Astrocyte of the spinal cord (primary cell): Measurements from ENCODE around the gene BMPR1A.
A peak's percentile ranks its signal among the peaks of the same experiment; 100 is the strongest.

Source experiments
- DNase-seq: peaks from one replicate; pipeline ENCODE4 v3.0.0; 2011; ENCODE audit warnings: low read depth, low spot score
- H3K4me3 ChIP-seq: 2 replicates; pipeline ENCODE4 v1.5.1; 2011; ENCODE audit warnings: low read depth, mild to moderate bottlenecking, low read length, moderate library complexity
- in situ Hi-C: cut with HindIII; loops from 2 replicates; pipeline ENCODE4 v1.10.0; 2017; ENCODE audit warnings: low sequenced_read_pairs
- TF ChIP-seq, protein P1 (sequence below): IDR thresholded peaks from 2 replicates; pipeline ENCODE4 v1.5.1; 2012; ENCODE audit warnings: low read depth, mild to moderate bottlenecking, low read length, inconsistent platforms

The BMPR1A gene

DNA sequence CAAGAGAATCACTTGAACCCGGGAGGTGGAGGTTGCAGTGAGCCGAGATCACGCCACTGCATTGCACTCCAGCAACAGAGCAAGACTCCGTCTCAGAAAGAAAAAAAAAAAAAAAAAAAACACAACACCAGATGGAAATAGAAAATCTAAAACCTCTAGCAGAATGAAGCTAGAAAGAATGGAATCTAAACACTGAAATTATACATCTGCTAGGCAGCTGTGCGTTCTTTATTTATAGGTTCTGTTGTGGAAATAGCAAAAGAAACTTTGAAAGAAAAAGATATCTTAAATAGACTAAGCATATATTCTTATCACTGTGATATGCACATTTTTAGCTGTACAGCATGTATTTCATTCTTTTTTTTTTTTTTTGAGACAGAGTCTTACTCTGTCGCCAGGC is 17.1 kb downstream of the BMPR1A start:
- DNase-seq, result no peak
- in situ Hi-C loops, result no loop called here
- TF ChIP-seq, protein P1, sequence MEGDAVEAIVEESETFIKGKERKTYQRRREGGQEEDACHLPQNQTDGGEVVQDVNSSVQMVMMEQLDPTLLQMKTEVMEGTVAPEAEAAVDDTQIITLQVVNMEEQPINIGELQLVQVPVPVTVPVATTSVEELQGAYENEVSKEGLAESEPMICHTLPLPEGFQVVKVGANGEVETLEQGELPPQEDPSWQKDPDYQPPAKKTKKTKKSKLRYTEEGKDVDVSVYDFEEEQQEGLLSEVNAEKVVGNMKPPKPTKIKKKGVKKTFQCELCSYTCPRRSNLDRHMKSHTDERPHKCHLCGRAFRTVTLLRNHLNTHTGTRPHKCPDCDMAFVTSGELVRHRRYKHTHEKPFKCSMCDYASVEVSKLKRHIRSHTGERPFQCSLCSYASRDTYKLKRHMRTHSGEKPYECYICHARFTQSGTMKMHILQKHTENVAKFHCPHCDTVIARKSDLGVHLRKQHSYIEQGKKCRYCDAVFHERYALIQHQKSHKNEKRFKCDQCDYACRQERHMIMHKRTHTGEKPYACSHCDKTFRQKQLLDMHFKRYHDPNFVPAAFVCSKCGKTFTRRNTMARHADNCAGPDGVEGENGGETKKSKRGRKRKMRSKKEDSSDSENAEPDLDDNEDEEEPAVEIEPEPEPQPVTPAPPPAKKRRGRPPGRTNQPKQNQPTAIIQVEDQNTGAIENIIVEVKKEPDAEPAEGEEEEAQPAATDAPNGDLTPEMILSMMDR, result no peak
- H3K4me3 ChIP-seq, result no peak overlapping the region

DNA sequence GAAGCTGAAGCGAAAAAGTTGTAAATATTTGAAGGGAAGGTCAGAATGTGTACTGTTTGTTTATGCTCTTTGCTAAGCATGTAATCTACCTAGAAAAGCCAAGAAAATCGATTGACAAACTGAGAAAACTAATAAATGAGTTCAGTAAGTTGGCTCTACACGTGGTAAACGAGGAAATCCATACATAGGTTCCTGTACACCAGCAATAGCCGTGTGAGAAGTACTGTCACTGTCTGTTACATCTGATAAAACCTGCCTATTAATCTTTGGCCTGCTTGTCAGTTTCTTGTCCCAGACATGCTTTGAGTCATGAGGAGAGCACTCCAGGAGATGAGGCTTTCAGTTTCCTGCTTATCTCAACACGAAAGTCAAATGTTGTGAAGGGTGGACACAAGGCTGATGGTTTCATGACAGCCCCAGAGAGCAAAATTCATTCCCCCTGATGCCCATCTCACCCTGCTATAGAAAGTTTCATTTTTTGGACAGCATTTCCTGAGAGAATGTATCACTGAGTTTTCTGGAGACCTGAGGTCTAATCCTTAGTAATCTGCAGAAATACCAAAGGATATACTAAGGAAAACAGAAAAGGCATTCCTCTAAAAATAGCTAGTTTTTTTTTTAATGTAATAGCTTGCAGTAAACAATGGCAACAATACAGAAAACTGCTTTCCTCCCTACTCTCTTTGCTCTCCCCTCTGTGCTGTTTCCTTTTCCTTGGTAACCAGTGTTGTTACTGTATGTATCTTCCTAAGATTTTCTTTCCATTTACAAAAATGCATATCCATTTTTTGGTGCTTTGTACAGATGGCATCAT is 18.8 kb downstream of the BMPR1A start:
- TF ChIP-seq, protein P1, result no peak
- in situ Hi-C loops, result no loop called here
- peak; percentile 9 for DNase-seq
- no peak overlapping the region for H3K4me3 ChIP-seq

DNA sequence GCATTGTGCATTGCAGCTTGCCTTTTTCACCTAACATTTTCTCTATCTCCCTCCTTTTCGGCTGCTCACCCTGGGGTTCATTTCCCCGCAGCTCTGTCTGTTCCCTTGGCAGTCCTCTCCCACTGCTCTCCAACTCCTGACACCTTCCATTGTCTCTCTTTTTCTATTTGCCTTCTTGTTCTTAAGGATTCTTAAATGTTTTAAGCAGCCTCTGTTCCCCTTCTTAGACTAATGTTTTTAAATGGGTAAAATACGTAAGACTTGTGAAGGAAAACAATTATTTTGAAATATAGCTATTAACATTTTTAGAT is 19.4 kb downstream of the BMPR1A start:
- TF ChIP-seq, protein P1, result no peak
- no peak overlapping the region for H3K4me3 ChIP-seq
- in situ Hi-C loops, result no loop called here
- DNase-seq, result no peak

DNA sequence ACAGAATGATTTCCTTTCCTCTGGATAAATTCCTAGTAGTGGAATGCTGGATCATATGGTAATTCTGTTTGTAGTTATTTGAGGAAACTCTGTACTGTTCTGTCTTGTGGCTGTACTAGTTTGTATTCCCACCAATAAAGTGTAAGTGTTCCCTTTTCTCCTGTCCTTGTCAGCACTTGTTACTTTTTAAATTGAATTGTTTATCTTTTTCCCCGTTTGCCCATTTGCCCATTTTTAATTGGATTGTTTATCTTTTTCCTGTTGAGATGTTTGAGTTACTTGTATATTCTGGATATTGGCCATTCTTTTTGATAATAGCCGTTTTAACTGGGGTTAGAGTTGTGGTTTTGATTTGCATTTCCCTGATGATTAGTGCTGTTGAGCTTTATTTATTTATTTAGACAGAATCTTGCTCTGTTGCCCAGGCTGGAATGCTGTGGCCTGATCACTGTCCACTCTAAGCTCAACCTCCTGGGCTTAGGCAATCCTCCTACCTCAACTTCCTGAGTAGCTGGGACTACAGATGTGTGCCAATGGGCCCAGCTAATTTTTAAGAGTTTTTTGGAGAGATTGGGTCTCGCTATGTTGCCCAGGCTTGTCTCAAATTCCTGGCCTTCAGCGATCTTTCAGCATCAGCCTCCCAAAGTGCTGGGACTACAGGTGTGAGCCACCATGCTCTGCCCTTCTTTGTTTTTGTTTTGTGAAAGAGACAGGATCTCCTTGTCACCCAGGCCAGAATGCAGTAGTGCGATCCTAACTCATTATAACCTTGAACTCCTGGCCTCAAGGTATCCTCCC is 23.0 kb downstream of the BMPR1A start:
- in situ Hi-C loops, result no loop called here
- peak; percentile 35 for DNase-seq
- TF ChIP-seq, protein P1, result no peak
- H3K4me3 ChIP-seq, result no peak overlapping the region

DNA sequence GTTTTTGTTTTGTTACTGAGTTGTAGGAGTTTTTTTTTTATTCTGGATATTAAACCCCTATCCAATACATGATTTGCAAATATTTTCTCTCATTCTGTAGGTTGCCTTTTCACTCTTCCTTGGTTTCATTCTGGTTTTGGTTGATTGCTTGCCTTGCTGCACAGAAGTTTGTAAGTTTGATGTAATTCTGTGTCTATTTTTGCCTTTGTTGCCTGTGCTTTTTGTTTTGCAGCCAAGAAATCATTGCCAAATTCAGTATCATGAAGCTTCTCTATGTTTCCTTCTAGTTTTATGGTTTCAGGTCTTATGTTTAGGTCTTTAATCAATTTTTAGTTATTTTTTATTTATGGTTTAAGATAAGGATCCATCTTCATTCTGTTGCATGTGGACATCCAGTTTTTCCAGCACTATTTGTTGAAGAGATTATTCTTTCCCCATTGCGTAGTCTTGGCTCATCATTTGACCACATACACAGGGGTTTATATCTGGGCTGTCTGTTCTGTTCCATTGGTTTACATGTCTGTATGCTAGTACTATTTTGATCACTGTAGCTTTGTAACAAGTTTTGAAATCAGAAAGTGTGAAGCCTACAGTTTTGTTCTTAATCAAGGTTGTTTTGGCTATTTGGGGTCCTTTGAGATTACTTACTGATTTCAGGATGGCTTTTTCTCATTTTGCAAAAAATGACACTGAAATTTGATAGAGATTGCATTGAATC is 26.4 kb downstream of the BMPR1A start:
- in situ Hi-C loops, result no loop called here
- TF ChIP-seq, protein P1, result no peak
- H3K4me3 ChIP-seq, result no peak overlapping the region
- DNase-seq, result no peak

DNA sequence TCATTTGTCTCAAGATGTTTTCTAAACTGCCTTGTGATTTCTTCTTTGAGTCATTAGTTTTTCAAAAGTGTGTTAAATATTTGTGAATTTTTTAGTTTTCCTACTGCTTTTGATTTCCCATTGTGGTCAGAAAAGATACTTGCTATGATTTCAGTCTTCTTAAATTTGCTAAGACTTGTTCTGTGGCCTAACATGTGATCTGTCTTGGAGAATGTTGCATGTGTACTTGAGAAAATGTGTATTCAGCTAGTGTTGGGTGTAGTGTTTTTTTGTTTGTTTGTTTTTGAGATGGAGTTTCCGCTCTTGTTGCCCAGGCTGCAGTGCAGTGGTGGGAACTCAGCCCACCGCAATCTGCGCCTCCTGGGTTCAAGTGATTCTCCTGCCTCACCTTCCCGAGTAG is 28.6 kb downstream of the BMPR1A start:
- no peak for DNase-seq
- no peak overlapping the region for H3K4me3 ChIP-seq
- TF ChIP-seq, protein P1, result no peak
- in situ Hi-C loops, result no loop called here
